GM19193 (cell line): ENCODE results near the gene LRRD1.

Experiments used
- POLR2A ChIP-seq: IDR thresholded peaks from 4 replicates; pipeline ENCODE4 v1.6.1; 2011; ENCODE audit not compliant: insufficient read depth, insufficient read length; ENCODE audit errors: extremely low read depth

The LRRD1 gene

DNA sequence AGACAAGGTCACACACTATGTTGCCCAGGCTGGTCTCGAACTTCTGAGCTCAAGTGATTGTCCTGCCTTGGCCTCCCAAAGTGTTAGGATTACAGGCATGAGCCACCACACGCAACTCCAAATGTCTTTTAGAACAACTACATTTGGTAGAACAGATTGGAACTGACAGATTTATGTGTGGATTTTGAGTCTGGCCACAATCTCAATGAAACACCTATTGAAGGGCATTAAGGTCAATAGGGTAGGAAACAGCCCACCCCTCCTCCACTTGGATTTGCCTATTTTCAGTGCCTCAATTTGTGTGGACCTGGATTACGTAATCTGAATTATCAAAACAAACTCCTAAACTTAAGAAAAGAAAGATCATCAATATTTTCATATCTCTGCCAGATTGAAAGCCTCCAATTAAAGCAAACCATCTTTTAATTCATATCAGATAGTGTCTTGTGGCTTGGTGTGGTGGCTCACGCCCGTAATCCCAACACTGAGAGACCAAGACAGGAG lies 29.2 kb downstream of the LRRD1 start:
- TF ChIP-seq POLR2A: no peak

DNA sequence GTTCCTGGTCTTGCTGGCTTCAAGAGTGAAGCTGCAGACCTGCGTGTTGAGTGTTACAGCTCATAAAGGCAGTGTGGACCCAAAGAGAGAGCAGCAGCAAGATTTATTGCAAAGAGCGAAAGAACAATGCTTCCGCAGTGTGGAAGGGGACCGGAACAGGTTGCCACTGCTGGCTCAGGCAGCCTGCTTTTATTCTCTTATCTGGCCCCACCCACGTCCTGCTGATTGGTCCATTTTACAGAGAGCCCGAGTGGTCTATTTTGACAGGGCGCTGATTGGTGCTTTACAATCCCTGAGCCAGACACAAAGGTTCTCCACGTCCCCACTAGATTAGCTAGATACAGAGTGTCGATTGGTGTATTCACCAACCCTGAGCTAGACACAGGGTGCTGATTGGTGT lies 36.2 kb downstream of the LRRD1 start:
- peak; percentile 41 for TF ChIP-seq POLR2A

DNA sequence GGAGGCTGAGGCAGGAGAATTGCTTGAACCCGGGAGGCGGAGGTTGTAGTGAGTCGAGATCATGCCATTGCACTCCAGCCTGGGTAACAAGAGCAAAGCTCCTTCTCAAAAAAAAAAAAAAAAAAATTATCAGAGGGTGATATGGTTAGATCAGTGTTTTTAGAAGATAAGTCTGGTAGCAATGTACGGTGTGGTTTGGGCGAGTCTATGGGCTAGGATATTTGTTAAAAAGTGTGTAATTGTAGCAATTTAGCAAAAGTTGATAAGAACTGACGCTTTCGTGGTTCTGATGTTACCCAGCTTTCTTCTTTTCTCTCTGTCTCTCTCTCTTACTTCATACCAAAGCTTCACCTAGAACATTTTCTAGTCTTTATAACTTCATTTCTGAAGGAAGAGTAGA lies 37.8 kb downstream of the LRRD1 start:
- TF ChIP-seq POLR2A: no peak

DNA sequence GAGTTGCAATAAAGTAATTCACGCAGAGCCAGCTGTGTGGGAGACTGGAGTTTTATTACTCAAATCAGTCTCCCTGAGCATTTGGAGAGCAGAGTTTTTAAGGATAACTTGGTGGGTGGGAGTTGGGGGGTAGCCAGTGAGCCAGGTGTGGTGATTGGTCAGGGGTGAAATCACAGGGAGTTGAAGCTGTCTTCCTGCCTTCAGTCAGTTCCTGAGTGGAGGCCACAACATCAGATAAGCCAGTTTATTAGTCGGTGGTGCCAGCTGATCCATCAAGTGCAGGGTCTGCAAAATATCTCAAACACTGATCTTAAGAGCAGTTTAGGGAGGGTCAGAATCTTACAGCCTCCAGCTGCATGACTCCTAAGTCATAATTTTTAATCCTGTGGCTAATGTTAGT lies 41.4 kb downstream of the LRRD1 start:
- TF ChIP-seq POLR2A: no peak

DNA sequence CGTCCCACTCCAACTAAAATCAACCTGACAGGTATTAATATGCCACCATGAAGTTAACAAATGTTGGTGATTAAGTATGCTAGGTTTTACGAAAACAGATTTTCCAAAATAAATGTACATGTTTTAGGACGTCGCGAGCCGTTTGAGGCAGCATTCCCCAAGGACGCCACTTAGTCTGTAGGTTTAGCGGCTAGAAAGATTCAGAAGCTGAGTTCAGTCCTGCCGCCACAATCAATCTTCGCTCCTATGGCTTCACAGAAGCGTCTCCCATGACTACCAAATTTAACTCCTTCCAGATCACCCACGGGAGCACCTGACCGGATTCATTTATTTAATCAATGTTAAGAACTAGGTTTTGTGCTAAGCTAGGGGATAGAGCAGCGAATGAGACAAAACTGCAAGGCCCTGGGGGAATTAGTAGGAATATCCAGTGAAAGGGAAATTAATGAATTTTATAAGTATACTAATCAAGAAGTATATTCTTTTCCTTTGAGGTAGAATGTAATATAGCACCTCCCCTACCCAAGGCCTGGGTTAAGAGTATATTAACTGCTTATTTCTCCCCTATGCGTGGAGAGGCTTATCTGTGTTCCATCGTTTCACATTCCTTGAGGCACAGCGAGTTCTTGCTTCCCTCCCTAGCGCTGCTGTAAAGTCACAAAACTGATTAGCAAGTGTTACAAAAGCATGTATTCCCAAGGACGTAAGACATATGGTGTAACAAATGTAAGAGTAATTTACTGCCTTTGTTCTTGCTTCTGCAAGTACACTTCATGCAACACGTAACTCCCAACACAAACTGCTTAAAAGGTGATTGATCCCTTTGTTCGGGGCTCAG lies 43.7 kb downstream of the LRRD1 start:
- TF ChIP-seq POLR2A: no peak

DNA sequence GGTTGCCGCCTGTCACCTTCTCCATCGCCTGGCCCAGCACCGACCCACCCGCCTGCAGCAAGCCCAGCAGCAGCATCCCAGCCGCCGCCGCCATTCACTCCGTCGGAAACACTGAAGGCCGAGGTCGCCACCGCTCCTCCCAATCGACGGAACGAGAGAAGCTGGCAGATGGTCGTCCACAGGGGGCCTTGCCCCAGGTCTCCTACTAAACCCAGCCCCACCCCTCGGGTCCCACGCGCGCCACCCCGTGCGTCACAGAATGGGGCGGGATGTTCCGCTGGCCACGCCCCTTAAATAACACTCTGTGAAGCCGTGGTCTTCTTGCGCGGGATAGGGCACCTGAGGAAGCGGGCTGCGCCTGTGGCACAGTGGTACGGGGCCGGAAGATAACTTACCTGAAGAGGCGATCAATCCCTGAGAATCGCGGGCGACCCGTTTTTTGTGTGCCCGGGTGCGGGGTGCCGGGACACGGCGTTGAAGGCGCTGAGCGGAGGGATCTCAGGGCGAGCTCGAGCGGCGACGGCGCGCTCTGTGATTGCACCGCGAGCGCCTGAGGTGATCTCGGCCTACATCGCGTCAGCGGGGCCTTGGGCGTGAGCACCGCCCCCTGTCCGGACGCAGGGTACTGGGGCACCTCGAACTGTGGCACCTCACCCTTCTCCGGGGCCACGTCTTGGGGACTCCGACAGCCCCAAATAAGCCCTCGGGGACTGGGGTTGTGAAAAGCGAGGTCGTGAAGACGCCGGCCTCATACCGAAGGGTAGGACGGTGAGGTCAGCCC lies 44.5 kb downstream of the LRRD1 start, which contains the start of gene CYP51A1:
CYP51A1 (minus strand) TSS at position 207 of the 781 bp plus-strand sequence; CDS start at position 94, 113 bp downstream.
- peak; percentile 92 for TF ChIP-seq POLR2A

DNA sequence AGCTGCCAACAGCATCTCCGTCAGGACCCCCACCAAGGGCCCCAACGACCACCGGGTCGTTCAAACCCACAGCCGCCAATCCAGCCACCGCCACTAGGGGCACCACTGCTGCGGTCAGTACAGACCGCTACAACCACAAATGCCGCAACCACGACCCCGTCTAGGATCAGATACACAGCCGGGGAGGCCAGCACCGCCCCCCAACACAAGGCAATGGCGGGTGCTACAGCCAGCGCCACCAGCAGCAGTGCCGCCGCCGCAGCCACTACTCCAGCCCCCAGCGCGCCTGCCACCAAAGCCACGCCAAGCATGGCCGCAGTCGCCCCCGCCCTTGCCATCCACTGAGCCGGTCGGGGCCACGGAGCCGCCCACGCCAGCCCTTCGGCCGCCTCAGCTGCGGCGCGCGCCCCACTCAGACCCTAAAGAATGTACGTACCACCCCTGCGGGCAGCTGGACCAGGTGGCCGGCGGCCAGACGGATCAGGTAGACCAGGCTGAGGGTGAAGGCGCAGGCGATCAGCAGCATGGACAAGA lies 45.1 kb downstream of the LRRD1 start:
- TF ChIP-seq POLR2A: no peak

DNA sequence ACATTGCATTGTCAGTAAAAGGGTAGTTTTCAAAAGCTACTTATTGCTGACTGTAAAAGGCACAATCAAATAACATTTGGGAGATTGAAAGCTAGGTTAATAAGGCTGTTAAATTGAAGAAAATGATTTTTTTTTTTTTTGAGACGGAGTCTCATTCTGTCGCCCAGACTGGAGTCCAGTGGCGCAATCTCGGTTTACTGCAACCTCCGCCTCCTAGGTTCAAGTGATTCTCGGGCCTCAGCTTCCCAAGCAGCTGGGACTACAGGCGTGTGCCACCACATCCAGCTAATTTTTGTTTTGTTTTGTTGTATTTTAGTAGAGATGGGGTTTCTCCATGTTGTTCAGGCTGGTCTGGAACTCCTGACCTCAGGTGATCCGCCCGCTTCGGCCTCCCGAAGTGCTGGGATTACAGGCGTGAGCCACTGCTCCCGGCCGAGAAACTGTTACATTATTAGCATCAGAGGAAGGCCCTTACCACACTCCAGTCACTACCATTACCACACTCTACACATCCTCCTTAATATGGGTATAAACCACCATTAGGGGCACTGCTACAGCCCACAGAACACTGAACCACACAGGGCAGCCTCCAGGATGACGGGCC lies 45.7 kb downstream of the LRRD1 start:
- no peak for TF ChIP-seq POLR2A

DNA sequence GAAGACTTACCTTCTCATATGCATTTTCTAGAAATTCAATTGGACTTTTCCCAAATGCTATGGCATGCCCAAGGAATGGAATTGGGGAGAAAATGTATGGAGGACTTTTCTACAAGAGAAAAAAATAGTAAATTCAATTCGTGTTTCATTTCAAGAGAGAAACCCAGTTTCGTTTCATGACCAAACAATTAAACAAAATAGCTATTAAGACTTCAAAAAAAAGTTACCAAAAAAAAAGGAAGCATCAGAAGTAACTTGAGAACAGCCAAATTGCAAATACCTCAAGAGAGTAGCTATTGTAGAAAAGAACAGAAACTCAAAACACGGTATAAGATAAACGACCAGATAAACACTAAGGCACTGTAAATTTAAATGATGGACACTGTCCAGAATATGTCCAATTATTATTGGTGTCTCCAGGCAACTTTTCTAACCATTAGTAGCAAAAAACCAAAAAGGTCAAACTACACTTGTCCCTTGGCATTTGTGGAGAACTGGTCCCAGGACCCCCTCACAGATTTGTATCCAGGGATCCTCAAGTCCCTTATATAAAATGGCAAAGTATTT lies 47.1 kb downstream of the LRRD1 start:
- TF ChIP-seq POLR2A: no peak

DNA sequence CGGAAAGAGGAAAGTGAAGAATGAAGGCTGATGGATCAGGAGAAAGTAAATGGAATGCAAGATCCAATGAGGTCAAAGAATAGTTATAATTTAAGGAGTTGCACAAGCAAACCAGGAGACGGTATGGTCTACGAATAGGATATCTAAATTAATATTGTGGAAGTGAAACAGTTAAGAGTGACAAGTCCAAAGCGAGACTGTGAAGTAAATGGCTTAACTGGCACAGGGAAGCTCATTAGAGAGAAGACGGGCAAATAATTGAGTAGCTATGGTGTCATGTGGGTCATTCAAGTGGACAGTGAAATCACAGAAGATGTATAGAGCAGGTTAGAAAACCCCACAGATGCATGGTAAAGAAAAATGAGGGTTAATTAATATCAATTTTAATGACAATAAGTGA lies 47.8 kb downstream of the LRRD1 start:
- no peak for TF ChIP-seq POLR2A

DNA sequence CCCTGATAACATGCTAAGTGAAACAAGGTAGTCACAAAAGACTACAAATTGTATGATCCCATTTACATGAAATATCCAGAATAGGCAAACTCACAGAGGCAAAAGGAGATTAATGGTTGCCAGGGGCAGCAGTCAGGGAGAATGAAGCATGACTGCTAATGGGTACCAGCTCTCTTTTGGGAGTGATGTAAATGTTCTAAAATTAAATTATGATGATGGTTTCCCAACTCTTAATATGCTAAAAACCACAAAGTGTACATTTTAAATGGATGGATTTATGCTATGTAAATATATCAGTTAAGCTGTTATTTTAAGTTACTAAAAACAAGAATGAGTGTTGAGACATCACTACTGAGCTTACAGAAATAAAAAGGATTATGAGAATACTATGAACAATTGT lies 57.3 kb downstream of the LRRD1 start:
- TF ChIP-seq POLR2A: no peak

DNA sequence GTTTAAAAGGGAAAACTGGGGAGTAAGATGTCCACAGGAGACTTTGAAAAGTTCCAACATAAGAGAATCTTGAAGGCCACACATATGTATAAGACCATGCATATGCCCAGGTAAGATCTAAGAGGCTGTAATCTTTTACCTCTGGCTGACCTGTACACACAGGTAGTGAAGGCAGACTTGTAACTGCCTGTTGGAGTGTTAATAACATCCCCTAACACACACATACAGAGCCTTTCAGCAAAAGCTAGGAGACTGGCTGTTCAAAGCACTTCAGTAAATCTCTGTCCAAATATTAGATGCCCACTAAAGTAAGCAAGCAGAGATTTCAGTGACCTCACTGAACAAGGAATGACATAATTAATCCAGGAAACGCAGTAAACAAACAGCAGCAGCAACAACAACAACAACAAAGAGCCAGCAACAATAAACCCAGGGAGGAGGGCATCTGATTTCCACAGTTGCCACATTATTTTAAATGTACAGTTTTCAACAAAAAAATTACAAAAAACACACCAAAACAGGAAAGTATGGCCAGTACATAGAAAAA lies 59.7 kb downstream of the LRRD1 start:
- no peak for TF ChIP-seq POLR2A

DNA sequence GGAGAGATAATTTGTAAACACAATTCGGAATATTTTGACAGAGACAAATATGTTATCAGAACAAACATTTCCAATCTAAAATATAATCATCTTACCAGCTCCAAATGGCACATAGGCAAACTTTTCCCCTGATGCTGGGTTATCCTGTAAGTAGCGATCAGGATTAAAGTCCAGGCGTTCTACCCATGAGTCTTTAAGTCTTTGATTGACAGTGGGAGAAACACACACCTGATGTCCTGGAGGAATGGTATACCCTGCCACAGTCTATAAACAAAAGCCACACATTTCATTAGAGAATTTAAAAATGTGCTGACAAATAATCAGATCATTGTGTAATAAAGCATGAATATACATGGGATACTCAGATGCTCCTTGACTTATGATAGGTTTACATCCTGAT lies 62.0 kb downstream of the LRRD1 start:
- no peak for TF ChIP-seq POLR2A

DNA sequence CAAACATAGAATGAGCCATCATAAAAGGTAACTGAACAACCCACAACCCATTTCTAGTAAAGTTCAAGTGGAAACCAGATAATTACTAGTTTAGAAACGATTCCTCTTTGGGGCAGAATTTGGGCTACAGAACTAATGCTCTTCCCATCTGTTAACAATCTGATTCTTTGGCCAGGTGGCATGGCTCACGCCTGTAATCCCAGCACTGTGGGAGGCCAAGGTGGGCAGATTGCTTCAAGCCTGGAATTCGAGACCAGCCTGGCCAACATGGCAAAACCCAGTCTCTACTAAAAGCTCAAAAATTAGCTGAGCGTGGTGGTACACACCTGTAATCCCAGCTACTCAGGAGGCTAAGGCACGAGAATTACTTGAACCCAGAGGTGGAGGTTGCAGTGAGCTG lies 63.1 kb downstream of the LRRD1 start:
- TF ChIP-seq POLR2A: no peak
